ENCODE results near the gene C1orf50.

DNA sequence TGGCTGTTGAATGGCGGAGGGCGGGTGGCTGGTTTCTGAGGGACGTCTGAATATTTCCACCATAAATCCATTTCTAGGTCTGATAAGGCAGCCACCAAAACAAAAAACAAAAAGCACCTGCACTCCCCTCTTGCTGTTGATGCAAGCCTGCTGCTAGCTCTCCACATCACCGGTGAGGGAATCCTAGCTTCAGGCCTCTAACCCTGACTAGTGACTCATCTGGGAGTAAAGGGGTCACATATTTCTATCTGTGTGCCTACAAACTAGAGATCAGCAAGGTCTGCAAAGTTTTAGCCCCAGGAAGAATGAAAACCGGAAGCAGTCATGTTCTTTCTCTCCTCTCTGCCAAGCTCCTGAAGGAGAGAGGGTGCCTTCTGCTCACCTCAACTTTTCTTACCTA lies 39.5 kb downstream of the C1orf50 start:
- TF ChIP-seq EZH2 (IDR thresholded peaks at IDR 0.05; ENCODE audit: insufficient read depth, poor library complexity, severe bottlenecking): no peak
- TF ChIP-seq EZH2phosphoT487 (IDR thresholded peaks at IDR 0.05; ENCODE audit: insufficient read depth, low read depth): no peak
